Stimulated activated CD8-positive, alpha-beta memory T cell treated with anti-CD3 and anti-CD28 coated beads, Interleukin-7, amount 100 ng/mL, for 4 hours (primary cell): ENCODE measurements around the gene SH3D21.

Experiments
- DNase-seq, 2 donors: peaks; one replicate each; pipeline ENCODE4 v3.0.0-alpha.2; 2020; ENCODE audit warnings: low read depth in 2 of 2

The SH3D21 gene

GRCh38 chr1:36329817-36330216 is 23.6 kb downstream of the SH3D21 start:
- DNase-seq, result no peak

- DNase-seq, result no peak
These were observed 24.8 kb downstream of the SH3D21 start for GRCh38 chr1:36330940-36331339.

GRCh38 chr1:36337830-36338229 is 31.7 kb downstream of the SH3D21 start:
- DNase-seq, result no peak

GRCh38 chr1:36339215-36339614 is 33.0 kb downstream of the SH3D21 start:
- no peak for DNase-seq

GRCh38 chr1:36339615-36340014 is 33.4 kb downstream of the SH3D21 start:
- no peak for DNase-seq

- DNase-seq, result no peak
These were observed 35.6 kb downstream of the SH3D21 start for GRCh38 chr1:36341626-36342320.

GRCh38 chr1:36342426-36343185 is 36.4 kb downstream of the SH3D21 start:
- DNase-seq, result no peak

- no peak for DNase-seq
These were observed 37.7 kb downstream of the SH3D21 start for GRCh38 chr1:36343651-36344394.

- no peak for DNase-seq
These were observed 38.2 kb downstream of the SH3D21 start for GRCh38 chr1:36344395-36344680.

- DNase-seq, result no peak
These were observed 39.2 kb downstream of the SH3D21 start for GRCh38 chr1:36345353-36345752.

- DNase-seq, result no peak
These were observed 40.7 kb downstream of the SH3D21 start for GRCh38 chr1:36346741-36347370.

GRCh38 chr1:36349241-36349671 is 43.1 kb downstream of the SH3D21 start:
- no peak for DNase-seq

GRCh38 chr1:36349839-36350238 is 43.7 kb downstream of the SH3D21 start:
- DNase-seq, result no peak

GRCh38 chr1:36350659-36351226 is 44.6 kb downstream of the SH3D21 start:
- peak in 1 of 2 donors; percentile 22 for DNase-seq

GRCh38 chr1:36351227-36351977 is 45.2 kb downstream of the SH3D21 start:
- DNase-seq, result no peak

GRCh38 chr1:36352125-36352909 is 46.1 kb downstream of the SH3D21 start:
- DNase-seq, result no peak

- no peak for DNase-seq
These were observed 47.0 kb downstream of the SH3D21 start for GRCh38 chr1:36352910-36353878.

- no peak for DNase-seq
These were observed 48.3 kb downstream of the SH3D21 start for GRCh38 chr1:36354486-36354885.

- DNase-seq, result no peak
These were observed 49.6 kb downstream of the SH3D21 start for GRCh38 chr1:36355811-36356210.
